AG10803 (cell line): ENCODE measurements around the gene NEB.
A peak's percentile ranks its signal among the peaks of the same experiment; 100 is the strongest.

Experiments used
- DNase-seq: peaks from one replicate; pipeline ENCODE4 v3.0.0; 2010; ENCODE audit warnings: low read depth
- H3K4me3 ChIP-seq: 2 replicates; pipeline ENCODE4 v1.5.1; 2011; ENCODE audit warnings: mild to moderate bottlenecking, low read length, control low read depth
- CTCF ChIP-seq: conservative IDR thresholded peaks from 2 replicates; pipeline ENCODE4 v1.5.1; 2011; ENCODE audit warnings: mild to moderate bottlenecking, low read length, control low read depth, inconsistent platforms

Gene NEB

DNA sequence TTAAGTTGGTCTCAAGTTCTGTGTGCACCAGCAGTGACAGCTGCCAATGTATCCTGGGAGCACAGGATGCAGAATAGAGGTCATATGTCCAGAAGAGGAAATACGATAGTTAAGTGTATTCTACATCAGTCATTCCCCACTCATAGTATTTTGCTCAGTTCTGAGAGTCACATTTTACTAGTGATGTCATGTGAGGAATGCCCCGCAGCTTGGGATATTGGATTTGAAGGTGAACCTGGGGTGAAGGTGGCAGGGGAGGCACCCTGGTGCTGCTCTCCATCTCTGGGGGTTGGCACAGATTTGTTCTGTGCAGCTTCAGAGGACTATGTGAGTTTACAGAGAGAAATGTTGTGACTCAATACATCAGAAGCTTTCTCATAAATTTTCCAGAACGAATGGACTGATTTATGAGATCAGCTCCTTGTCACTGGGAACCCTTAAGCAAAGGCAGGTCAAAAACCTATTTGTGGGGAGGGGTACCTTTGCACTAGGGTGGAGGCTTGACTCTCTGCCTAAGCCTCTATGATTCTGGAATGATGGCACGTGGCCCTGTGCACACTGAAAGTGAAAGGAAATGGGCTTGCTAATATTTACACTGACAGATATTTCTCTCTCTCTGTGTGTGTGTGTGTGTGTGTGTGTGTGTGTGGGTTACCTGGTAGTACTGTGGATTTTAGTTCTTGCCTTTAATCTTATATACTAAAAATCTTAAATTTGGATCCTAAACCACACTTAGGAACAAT lies 95.9 kb downstream of the NEB start:
- no peak overlapping the region for H3K4me3 ChIP-seq
- no peak for TF ChIP-seq CTCF
- no peak for DNase-seq

- DNase-seq, result no peak
- H3K4me3 ChIP-seq, result no peak overlapping the region
- no peak for TF ChIP-seq CTCF
Measured at GRCh38 chr2:151637271-151637781, 97.0 kb downstream of the NEB start.

DNA sequence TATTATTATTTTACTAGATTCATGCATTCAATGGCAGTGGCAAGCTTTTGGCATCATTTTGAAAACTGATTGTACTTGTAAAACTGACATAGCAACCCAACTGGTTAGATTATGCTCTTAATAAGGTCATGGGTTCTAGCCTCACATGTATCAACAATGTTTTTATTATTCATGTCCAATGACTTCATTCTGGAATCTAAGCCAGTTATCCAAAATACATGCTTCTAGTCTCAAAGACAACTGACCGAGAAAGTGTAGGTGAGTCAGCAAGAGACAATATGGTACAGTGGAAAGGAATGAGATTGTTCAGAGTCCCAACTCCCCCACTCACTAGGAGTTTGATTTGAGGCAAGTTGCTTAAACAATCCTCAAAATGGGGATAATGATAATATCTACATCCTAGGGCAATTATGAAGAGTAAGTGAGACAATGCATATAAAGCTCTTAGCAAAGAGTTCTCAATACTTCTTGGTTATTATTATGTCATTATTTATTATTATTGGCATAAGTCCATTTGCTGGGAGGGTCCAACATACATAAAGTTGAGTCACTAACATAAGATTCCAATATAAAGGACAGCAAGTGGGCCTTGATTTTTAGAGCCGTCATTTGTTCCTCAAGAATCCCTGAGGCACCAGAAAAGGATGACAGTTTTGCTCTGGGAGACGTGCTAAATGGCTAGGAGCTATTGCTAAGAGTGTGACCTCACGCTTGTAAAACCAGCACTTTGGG lies 99.4 kb downstream of the NEB start:
- no peak for TF ChIP-seq CTCF
- no peak overlapping the region for H3K4me3 ChIP-seq
- no peak for DNase-seq

DNA sequence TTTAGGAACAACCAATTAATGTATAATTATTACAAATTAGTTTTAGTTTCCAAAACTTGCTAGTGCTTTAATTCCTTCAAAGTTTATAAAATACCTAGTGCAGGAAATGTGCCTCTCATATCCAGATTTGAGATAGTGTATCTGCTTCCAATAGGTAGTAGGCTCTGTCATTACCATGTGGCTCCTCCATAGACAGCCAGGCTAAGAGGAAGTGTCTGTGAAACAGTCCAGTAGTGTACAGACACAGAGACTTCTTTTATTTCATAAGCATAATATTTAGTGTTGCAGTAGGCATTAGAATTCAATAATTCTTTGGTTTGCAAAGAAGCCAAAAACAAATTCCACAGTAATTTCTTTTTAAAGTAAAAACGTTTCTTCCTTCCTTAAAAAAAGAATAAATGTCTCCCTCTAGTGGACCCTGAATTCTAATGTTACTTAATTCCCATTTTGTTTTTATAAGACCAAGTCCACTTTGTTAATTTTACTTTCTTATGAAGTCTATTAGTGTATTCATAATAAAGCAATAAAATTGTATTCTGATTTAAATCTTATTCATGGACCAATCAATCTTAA lies 101.2 kb downstream of the NEB start:
- no peak overlapping the region for H3K4me3 ChIP-seq
- TF ChIP-seq CTCF, result peak; percentile 50
- DNase-seq, result peak; percentile 28

- TF ChIP-seq CTCF, result no peak
- no peak overlapping the region for H3K4me3 ChIP-seq
- no peak for DNase-seq
Measured at GRCh38 chr2:151630372-151630771, 103.9 kb downstream of the NEB start.

GRCh38 chr2:151627353-151627752 lies 106.9 kb downstream of the NEB start:
- TF ChIP-seq CTCF, result no peak
- H3K4me3 ChIP-seq, result no peak overlapping the region
- DNase-seq, result no peak
